ENCODE results near the gene ASIC3.

DNA sequence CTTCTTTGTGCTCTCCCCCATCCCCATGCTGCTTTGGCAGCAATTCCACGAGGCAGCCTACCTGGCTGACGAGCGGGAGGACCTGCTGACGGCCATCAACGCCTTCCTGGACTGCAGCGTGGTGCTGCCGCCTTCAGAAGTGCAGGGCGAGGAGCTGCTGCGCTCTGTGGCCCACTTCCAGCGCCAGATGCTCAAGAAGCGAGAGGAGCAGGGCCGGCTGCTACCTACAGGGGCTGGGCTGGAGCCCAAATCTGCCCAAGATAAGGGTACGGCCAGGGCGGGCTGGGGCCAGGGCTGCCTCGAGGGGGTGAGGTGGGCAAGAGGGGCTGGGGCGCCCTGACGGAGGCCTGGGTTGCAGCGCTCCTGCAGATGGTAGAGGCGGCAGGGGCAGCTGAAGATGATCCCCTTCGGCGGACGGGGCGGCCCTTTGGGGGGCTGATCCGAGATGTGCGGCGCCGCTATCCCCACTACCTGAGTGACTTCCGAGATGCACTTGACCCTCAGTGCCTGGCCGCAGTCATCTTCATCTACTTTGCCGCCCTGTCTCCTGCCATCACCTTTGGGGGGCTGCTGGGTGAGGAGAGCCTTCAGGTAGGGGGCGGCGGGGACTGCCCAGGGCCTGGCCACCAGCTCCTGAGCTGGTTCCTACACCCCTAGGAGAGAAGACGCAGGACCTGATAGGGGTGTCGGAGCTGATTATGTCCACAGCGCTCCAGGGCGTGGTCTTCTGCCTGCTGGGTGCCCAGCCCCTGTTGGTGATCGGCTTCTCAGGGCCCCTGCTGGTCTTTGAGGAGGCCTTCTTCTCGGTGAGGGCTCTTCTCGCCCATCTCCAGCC is 22.9 kb downstream of the ASIC3 start:
- TF ChIP-seq POLR2A (IDR thresholded peaks at IDR 0.05) (no peak), CTCF (IDR thresholded peaks at IDR 0.05) (no peak), POLR2AphosphoS5 (IDR thresholded peaks at IDR 0.05) (no peak)

Measured in prostate gland (tissue), 2 donors.